ENCODE measurements around the gene NATD1.

Gene NATD1

GRCh38 chr17:21275047-21275578 lies 21.9 kb upstream of the NATD1 start:
- no peak for DNase-seq

GRCh38 chr17:21272881-21273792 lies 19.9 kb upstream of the NATD1 start:
- no peak for DNase-seq

GRCh38 chr17:21272250-21272649 lies 19.0 kb upstream of the NATD1 start:
- no peak for DNase-seq

- DNase-seq: no peak
Observed at GRCh38 chr17:21271454-21272183, 18.4 kb upstream of the NATD1 start.

GRCh38 chr17:21269394-21269793 lies 16.2 kb upstream of the NATD1 start:
- DNase-seq: no peak

GRCh38 chr17:21268596-21269188 lies 15.5 kb upstream of the NATD1 start:
- no peak for DNase-seq

- DNase-seq: no peak
Observed at GRCh38 chr17:21263376-21263775, 10.2 kb upstream of the NATD1 start.

- no peak for DNase-seq
Observed at GRCh38 chr17:21262259-21262993, 9.2 kb upstream of the NATD1 start.

GRCh38 chr17:21258593-21258992 lies 5.4 kb upstream of the NATD1 start:
- DNase-seq: no peak

GRCh38 chr17:21253646-21254441 lies 634 bp upstream of the NATD1 start:
- no peak for DNase-seq

- no peak for DNase-seq
Observed at GRCh38 chr17:21252289-21252795, 868 bp downstream of the NATD1 start.

GRCh38 chr17:21251337-21252010 lies 1.7 kb downstream of the NATD1 start:
- DNase-seq: no peak

GRCh38 chr17:21250854-21251253 lies 2.4 kb downstream of the NATD1 start:
- no peak for DNase-seq

- no peak for DNase-seq
Observed at GRCh38 chr17:21249920-21250703, 3.1 kb downstream of the NATD1 start.

GRCh38 chr17:21249086-21249795 lies 4.0 kb downstream of the NATD1 start:
- DNase-seq: no peak

GRCh38 chr17:21248500-21248899 lies 4.7 kb downstream of the NATD1 start:
- no peak for DNase-seq

- no peak for DNase-seq
Observed at GRCh38 chr17:21247552-21248258, 5.5 kb downstream of the NATD1 start.

GRCh38 chr17:21246698-21247097 lies 6.5 kb downstream of the NATD1 start:
- no peak for DNase-seq

GRCh38 chr17:21245639-21246084 lies 7.5 kb downstream of the NATD1 start:
- no peak for DNase-seq
